Measurements from ENCODE around the gene ITPK1. TPM values are rescaled to one million over a fixed set of nuclear protein-coding genes. Genes with fewer than 3 reads are reported as not detected.
A peak's percentile ranks its signal among the peaks of the same experiment; 100 is the strongest.

ITPK1 gene
- total and polyA plus RNA-seq, 10 of the 15 experiments (the other 5 are each of a cell fraction or from before 2014, with no cell fraction given), result 1.3 to 73.2 (median 27.0) TPM

GRCh38 chr14:93116676-93117200 lies 1.0 kb upstream of the ITPK1 start:
- H3K27ac ChIP-seq (ENCODE audit: control insufficient read depth, insufficient read depth), result peak overlapping the region; percentile 70
- peaks cover 26% of the 10 kb centered on the region for H3K79me2 ChIP-seq (ENCODE audit: control insufficient read depth, insufficient read depth, low read length)

More at GRCh38 chr14:93116676-93117200, 1.0 kb upstream of the ITPK1 start:
- Histone ChIP-seq H3K36me3 (ENCODE audit: control insufficient read depth in 2 of 2, insufficient read depth in 2 of 2, low read length in 1 of 2) (no peaks in the 10 kb centered on the region), H3K9me3 (replicated peaks; ENCODE audit: control insufficient read depth, insufficient read depth, low read length) (no peaks in the 10 kb centered on the region), H3K4me3 (peak overlapping the region; percentile 71), H2AFZ (ENCODE audit: control insufficient read depth, low read depth, low read length) (peak overlapping the region; percentile 81), H3K9ac (ENCODE audit: control insufficient read depth, insufficient read depth, low read length) (peak overlapping the region; percentile 83), H3K4me2 (ENCODE audit: control insufficient read depth, insufficient read depth) (peak overlapping the region; percentile 93), H3K4me1 (ENCODE audit: control insufficient read depth, insufficient read depth, low read length) (peaks cover 13% of the 10 kb centered on the region), H4K20me1 (ENCODE audit: control insufficient read depth, insufficient read depth) (no peaks in the 10 kb centered on the region), H3K27me3 (replicated peaks in 1 of 2; ENCODE audit: control insufficient read depth in 2 of 2, insufficient read depth in 2 of 2, low read length in 1 of 2) (no peaks in the 10 kb centered on the region)
- no peak for TF ChIP-seq HSF1 (IDR thresholded peaks at IDR 0.05; ENCODE audit: low read depth, low read length)
- no peak for TF ChIP-seq SMC3 (IDR thresholded peaks at IDR 0.05; ENCODE audit: borderline replicate concordance, low read length)
- no peak for TF ChIP-seq MEF2A (IDR thresholded peaks at IDR 0.05; ENCODE audit: insufficient read depth, low read depth, low read length)
- no peak for TF ChIP-seq IRF5 (IDR thresholded peaks at IDR 0.05; ENCODE audit: borderline replicate concordance)
- no peak for TF ChIP-seq USF2 (IDR thresholded peaks at IDR 0.05; ENCODE audit: borderline replicate concordance, low read depth, low read length)
- TF ChIP-seq ZNF24 (IDR thresholded peaks at IDR 0.05), result no peak
- no peak for TF ChIP-seq BMI1 (IDR thresholded peaks at IDR 0.05; ENCODE audit: borderline replicate concordance)
- no peak for TF ChIP-seq NR2C2 (IDR thresholded peaks at IDR 0.05; ENCODE audit: borderline replicate concordance, control insufficient read depth, insufficient read length, low read depth)
- no peak for TF ChIP-seq CEBPB (IDR thresholded peaks at IDR 0.05; ENCODE audit: borderline replicate concordance in 1 of 2, low read depth in 2 of 2, low read length in 2 of 2)
- no peak for TF ChIP-seq NFIC (IDR thresholded peaks at IDR 0.05; ENCODE audit: low read depth, low read length)
- TF ChIP-seq TAF1 (IDR thresholded peaks at IDR 0.05; ENCODE audit: borderline replicate concordance, low read depth, low read length), result no peak
- ChIA-PET POLR2A (interaction anchor here (1.1 to 1.5 kb wide), 3 partner anchors 12 to 21 kb away, joined by 3 to 6 read pairs (median 4); no protein-coding TSS in a partner anchor), CTCF (interaction anchor here (0.9 to 7.1 kb wide), 8 partner anchors 14 to 102 kb away, joined by 3 to 287 read pairs (median 4); partner anchors contain the start of genes GON7 and UBR7), SMC1A (ENCODE audit: uncharacterized antibody, unreplicated experiment) (interaction anchor here (0.7 to 6.2 kb wide), 11 partner anchors 8 to 502 kb away, joined by 3 to 45 read pairs (median 3); no protein-coding TSS in a partner anchor), RAD21 (ENCODE audit: unreplicated experiment) (interaction anchor here (1.1 to 7.4 kb wide), 5 partner anchors 20 to 91 kb away, joined by 3 to 163 read pairs (median 6); partner anchors contain the start of genes GON7, LYSET, MOAP1 and UBR7)
- DNase-seq (ENCODE audit: low read depth, low spot score), result no peak
- no peak for FAIRE-seq
- WGBS (ENCODE audit: insufficient coverage, insufficient replicate concordance, low lambda C conversion rate, missing lambda C conversion rate), result 84% methylated on average over 11 of the region's 11 CpGs
- no peak for ATAC-seq
- TSS peak; percentile 72 for BruUV-seq (replicated peaks)
- in situ Hi-C loops (cut with MboI), result no loop called here
- intact Hi-C loops (cut with micrococcal nuclease; ENCODE audit: unreplicated experiment), result loop anchor here (5.0 kb wide), 1 partner anchor 91 kb away; the partner anchor contains the start of genes GON7 and UBR7

Measured in GM12878 (cell line).